Kidney epithelial cell (primary cell): ENCODE data around the gene DIAPH3. TPM values are rescaled to one million over a fixed set of nuclear protein-coding genes. Genes with fewer than 3 reads are reported as not detected.
A peak's percentile ranks its signal among the peaks of the same experiment; 100 is the strongest.

Experiments used
- DNase-seq: peaks from one replicate; pipeline ENCODE4 v3.0.0-alpha.2; 2010; ENCODE audit warnings: low read depth
- H3K27me3 ChIP-seq: 2 replicates; pipeline ENCODE4 v1.6.0; 2011; ENCODE audit warnings: low read length; ENCODE audit not compliant: control insufficient read depth, insufficient read depth
- H3K36me3 ChIP-seq: 2 replicates; pipeline ENCODE4 v1.5.1; 2011; ENCODE audit warnings: low read length; ENCODE audit not compliant: control insufficient read depth, insufficient read depth
- H3K4me3 ChIP-seq: 2 replicates; pipeline ENCODE4 v1.5.1; 2011; ENCODE audit warnings: low read depth, mild to moderate bottlenecking, control low read depth, low read length
- total RNA-seq: library from RNA; depleted of rRNA; stranded (reverse); fragments of >200 nt; gene quantifications from 2 replicates; pipeline ENCODE4 v1.2.3, GENCODE V29; 2015
- TF ChIP-seq, protein P1 (sequence below): IDR thresholded peaks from 2 replicates; pipeline ENCODE4 v1.5.1; 2011; ENCODE audit warnings: mild to moderate bottlenecking, moderate library complexity, low read length, control low read depth, inconsistent platforms; ENCODE audit not compliant: insufficient read depth, poor library complexity, severe bottlenecking

Gene DIAPH3
- total RNA-seq, 1 donor from 2014 or later = 7.5 TPM

DNA sequence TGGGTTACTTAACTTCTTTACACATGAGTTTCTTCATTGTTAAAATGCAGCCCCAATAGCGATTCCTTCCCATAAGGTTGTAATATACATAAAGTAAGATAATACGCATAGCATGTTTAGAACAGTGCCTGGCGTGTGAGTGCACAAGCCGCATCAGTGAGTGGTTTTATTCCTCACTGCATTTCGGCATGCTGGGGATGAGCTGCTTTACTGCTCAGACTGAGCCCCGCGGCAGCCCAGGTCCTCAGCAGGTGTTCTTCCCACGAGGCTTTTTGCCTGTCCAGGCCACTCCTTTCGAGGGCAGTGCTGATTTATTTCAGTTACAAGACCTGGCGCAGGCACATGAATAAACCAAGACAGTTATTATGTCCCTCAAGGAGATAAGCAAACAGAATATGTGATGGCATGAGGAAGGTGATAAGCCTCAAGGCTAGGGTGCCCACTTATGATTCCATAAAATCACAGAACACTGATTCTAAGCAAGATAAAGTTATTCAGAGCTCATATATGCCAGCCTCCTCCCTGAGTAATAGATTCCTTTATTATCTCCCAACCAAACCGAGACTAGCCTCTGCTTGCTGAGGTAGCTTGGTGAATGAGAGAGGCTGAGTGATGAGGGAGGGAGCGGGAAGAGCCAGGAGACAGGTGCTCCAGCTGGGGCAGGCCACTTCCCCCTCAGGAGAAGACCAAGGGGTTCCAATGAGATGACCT, 505.5 kb downstream of the DIAPH3 start:
- TF ChIP-seq, protein P1, sequence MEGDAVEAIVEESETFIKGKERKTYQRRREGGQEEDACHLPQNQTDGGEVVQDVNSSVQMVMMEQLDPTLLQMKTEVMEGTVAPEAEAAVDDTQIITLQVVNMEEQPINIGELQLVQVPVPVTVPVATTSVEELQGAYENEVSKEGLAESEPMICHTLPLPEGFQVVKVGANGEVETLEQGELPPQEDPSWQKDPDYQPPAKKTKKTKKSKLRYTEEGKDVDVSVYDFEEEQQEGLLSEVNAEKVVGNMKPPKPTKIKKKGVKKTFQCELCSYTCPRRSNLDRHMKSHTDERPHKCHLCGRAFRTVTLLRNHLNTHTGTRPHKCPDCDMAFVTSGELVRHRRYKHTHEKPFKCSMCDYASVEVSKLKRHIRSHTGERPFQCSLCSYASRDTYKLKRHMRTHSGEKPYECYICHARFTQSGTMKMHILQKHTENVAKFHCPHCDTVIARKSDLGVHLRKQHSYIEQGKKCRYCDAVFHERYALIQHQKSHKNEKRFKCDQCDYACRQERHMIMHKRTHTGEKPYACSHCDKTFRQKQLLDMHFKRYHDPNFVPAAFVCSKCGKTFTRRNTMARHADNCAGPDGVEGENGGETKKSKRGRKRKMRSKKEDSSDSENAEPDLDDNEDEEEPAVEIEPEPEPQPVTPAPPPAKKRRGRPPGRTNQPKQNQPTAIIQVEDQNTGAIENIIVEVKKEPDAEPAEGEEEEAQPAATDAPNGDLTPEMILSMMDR = no peak
- DNase-seq = no peak
- Histone ChIP-seq H3K4me3 (no peak overlapping the region), H3K36me3 (no peaks in the 10 kb centered on the region), H3K27me3 (no peaks in the 10 kb centered on the region)

DNA sequence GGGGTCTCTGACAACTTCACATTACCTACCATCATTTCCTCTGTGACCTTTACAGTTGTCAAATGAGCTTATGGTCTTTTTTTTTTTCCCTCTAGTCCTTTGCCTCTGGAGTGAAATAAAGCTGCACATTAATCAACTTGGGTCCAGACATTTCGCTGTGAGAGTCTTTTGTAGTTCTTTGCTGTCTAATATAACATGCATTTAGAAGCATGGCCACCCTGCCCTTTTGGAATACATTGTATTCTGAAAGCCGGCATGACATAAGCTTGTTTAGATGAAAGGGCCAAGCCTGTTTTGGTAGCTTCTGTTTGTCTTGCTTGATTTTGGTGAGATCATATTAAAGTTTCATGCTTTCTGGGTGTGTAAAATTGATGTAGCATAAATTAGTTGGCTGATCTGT, 509.8 kb downstream of the DIAPH3 start:
- no peaks in the 10 kb centered on the region for H3K36me3 ChIP-seq
- no peak for DNase-seq
- H3K27me3 ChIP-seq = no peaks in the 10 kb centered on the region
- no peak overlapping the region for H3K4me3 ChIP-seq
- TF ChIP-seq, protein P1 = no peak

DNA sequence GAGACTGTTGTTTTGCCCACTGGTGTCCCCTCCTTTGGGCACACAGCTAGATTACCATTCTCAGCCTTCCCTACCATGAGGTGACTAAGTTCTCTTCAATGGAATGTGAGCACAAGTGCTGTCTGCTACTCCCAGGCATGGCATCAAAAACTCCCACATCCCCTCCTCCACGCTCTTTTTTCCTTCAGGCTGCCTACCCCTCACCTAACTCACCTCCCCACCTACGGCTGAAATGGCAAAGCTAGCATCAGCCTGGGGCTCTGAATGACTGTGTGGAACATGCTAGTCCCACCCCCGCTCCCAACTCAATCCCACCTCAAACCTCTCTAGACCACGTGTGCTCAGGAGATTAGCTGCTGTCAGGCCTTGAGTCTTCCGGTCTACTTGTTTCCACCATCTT, 512.2 kb downstream of the DIAPH3 start:
- Histone ChIP-seq H3K27me3 (no peaks in the 10 kb centered on the region), H3K4me3 (no peak overlapping the region), H3K36me3 (no peaks in the 10 kb centered on the region)
- TF ChIP-seq, protein P1 = no peak
- DNase-seq = no peak

DNA sequence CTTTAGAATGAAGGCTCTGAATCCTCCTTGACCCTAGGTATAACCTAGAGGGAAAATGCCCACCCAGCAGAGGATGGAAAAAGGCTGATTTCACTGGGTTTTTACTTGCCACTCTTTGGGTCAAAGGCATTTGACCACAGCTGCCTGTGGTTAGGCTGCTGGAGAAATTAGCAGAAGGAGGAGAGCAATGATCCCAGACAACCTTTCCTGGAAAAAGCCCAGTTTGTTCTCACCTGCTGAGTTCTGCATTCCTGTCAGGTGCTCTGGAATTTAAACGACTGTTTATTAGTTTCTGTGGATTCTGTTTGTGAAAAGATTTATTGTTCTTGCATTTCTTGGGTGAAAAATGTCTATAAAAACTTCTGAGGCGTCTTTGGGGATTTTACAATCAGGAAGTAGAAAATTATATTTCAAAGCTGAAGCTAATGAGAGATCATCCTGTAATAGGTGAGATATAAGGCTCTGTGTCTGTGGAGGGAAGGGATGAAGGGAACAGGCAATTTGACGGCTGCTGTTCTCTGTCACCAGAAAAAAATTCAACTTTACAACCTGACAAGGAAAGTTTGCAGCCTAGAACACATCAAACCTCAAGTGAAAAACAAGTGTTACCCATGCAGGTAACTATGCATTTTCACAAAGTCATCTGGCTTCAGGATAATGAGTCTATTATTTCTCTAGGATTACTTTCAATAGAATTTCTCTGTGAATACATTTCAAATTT, 519.7 kb downstream of the DIAPH3 start:
- Histone ChIP-seq H3K27me3 (no peaks in the 10 kb centered on the region), H3K4me3 (no peak overlapping the region), H3K36me3 (no peaks in the 10 kb centered on the region)
- peak; percentile 2 for DNase-seq
- TF ChIP-seq, protein P1 = no peak

DNA sequence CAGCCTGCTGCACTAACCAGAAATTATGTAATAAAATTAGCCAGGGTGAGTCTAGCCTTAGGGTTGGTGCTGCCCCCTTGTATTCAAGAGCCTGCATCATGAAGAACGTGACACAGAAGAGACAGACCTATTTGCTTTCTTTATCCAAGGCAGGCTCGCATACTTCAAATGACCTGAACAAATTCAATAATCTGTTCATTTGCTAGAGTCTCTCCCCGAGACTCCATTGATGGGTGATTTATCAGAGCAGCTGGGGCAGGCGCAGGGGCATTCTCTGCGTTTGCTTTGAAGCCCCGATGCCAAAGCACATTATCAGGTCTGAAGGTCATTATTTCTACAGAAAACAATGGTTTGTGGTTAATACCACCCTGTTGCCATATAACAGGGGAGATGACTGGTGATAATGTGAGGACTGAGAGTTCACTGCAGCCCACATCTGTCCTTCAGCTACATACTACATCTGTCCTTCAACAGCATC, 520.3 kb downstream of the DIAPH3 start:
- no peak overlapping the region for H3K4me3 ChIP-seq
- TF ChIP-seq, protein P1 = no peak

More for the DNA sequence above, 520.3 kb downstream of the DIAPH3 start:
- no peak for DNase-seq
- no peaks in the 10 kb centered on the region for H3K27me3 ChIP-seq
- H3K36me3 ChIP-seq = no peaks in the 10 kb centered on the region
